Lower leg skin (tissue), 3 donors: ENCODE measurements around the gene MICAL2.

Source experiments
- POLR2A ChIP-seq, 2 donors: fragments of 450-650 bp; IDR thresholded peaks; one replicate each; pipeline ENCODE4 v1.6.1; 2016 to 2017; ENCODE audit warnings: antibody characterized with exemption in 2 of 2, mild to moderate bottlenecking in 1 of 2, moderate library complexity in 1 of 2
- TF ChIP-seq, protein P1 (sequence below), 3 donors: fragments of 450-650 bp; IDR thresholded peaks; one replicate each; pipeline ENCODE4 v1.5.1; 2016; ENCODE audit warnings: antibody characterized with exemption in 3 of 3, mild to moderate bottlenecking in 3 of 3, moderate library complexity in 2 of 3

DNA sequence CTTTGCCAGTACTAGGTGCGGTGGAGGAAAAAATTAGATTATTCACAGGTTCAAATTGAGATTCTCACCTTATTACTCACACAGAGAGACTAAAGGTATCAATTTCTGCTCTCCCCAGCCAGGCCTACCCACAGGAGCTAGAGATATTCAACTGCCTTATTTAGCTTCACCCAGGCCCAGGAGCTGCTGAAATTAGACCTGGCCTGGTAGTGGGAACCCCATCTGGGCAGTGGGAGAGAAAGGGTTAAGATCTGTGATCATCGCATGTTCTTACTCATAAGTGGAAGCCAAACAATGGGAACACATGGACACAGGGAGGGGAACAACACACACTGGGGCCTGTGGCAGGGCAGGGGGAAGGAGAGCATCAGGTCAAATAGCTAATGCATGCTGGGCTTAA is 20.9 kb upstream of the MICAL2 start:
- TF ChIP-seq, protein P1, sequence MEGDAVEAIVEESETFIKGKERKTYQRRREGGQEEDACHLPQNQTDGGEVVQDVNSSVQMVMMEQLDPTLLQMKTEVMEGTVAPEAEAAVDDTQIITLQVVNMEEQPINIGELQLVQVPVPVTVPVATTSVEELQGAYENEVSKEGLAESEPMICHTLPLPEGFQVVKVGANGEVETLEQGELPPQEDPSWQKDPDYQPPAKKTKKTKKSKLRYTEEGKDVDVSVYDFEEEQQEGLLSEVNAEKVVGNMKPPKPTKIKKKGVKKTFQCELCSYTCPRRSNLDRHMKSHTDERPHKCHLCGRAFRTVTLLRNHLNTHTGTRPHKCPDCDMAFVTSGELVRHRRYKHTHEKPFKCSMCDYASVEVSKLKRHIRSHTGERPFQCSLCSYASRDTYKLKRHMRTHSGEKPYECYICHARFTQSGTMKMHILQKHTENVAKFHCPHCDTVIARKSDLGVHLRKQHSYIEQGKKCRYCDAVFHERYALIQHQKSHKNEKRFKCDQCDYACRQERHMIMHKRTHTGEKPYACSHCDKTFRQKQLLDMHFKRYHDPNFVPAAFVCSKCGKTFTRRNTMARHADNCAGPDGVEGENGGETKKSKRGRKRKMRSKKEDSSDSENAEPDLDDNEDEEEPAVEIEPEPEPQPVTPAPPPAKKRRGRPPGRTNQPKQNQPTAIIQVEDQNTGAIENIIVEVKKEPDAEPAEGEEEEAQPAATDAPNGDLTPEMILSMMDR (IDR thresholded peaks at IDR 0.05): no peak
- no peak for TF ChIP-seq POLR2A (IDR thresholded peaks at IDR 0.05)
